Hematopoietic multipotent progenitor cell treated with erythropoietin and hydrocortisone succinate and interleukin-3 and kit ligand, for 17 days (in vitro differentiated cells): Measurements from ENCODE around the gene KCNQ2.
"Not testable (repeated sequence)": the region's sequence is repeated elsewhere in the genome, so short reads cannot be mapped to it uniquely, and the experiment has no call there.

ENCODE experiments used
- DNase-seq: peaks from one replicate; pipeline ENCODE4 v3.0.0-alpha.2; 2015; ENCODE audit warnings: low spot score

The KCNQ2 gene

DNA sequence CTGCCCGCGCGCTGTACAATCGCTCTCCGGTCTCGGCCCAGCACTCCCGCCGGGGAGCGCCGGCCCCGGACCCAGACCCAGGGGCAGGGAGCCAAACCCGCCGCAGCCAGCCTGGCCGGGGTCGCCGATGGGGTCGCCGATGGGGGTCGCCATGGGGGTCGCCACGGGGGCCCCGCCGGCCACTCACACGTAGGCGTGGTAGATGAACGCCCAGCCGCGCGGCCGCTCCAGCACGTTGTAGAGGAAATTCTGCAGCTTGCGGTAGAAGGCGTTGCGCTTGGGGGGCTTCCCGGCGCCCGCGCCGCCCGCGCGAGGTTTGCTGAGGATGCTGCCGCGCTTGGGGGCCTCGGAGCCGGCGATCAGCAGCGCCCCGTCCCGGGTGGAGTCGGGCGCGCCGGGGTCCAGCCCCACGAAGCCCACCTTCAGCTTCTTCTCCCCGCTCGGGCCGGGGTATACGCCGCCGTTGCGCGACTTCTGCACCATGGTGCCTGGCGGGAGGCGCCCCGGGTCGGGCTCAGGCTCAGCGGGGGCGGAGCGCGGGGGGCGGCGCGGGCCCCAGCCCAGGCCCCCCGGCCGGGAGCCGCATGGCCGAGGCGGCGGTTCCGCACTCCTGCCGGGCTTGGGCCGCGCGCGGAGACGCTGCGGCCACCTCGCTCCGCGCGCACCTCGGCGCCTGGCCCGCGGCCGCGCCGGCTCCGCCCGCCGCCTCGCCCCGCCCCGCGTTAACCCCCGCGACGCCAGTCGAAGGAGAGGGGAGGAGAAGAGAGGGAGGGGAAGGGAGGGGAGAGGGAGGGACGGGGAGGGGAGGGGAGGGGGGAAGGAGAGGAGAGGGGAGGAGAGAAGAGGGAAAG is at the start of gene KCNQ2:
KCNQ2 (minus strand) TSS at position 675 of the 851 bp plus-strand sequence; CDS start at position 483, 192 bp downstream.
- no peak for DNase-seq

- DNase-seq, result no peak
Measured at GRCh38 chr20:63521602-63522001, 49.1 kb upstream of the KCNQ2 start.

DNA sequence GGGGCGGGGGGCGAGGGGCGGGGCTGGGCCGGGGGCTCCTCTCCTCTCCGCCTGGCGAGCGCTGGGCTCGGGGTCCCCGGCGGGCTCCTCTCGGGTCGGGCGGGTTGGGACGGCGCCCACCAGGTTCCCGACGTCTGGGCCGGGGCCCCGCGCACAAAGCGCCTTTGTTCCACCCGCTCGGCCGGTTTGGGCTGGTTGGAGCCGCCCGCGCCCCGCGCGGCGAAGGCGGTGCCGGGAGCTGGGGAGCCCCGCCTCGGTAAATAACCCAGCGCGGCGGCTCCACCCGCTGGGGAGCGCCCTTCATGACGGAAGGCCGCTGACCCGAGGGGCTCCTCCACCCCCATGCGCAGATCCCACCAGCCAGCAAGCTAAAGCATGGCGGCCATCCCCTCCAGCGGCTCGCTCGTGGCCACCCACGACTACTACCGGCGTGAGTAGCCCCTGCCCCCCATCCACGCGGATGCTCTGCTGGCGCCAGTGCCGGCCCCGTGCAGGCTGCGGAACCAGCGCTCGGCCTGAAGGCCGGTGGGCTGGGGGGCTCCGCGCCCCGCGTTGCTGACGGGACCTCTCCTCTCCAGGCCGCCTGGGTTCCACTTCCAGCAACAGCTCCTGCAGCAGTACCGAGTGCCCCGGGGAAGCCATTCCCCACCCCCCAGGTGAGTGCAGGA is 48.6 kb upstream of the KCNQ2 start:
- peak; percentile 65 for DNase-seq

- DNase-seq, result peak; percentile 86
Measured at GRCh38 chr20:63520504-63520933, 48.1 kb upstream of the KCNQ2 start, which contains the start of gene PPDPF. Gene PPDPF, plus strand, starts transcription at chr20:63520765. Its CDS starts 544 bp downstream, at chr20:63521309.

GRCh38 chr20:63519668-63520503 is 47.4 kb upstream of the KCNQ2 start:
- DNase-seq, result no peak

DNA sequence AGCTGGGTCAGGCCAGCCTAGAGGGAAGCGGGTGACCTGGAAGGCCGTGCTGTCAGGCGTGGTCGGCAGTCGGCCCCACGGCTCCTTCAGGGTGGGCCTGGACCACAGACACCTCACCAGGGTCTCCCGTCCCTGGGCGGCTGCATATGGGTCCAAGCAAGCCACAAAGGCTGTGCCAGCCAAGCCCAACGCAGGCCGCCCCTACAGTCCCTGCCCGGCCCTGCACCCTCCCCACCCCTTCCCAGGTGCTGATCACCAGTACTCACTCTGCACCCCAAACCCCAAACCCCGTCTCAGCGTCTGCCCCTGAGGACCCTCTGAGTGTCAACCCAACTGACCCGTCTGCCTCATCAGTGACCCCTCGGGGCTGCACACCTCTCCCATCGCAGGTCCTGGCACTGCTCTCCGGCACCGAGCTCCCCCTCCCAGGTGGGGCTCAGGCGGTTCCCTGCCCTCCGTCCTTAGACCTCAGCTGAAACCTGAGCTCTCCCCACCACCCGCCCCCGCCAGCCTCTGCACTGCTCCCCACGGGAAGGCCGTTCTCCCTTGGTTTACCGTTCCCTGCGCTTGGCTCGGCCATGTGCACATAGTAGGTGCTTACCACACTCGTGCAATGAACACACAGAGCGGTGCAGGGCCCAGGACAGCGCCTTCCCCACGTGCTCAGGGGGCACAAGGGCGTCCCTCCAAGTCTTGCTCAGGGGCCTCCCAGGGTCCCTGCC is 46.7 kb upstream of the KCNQ2 start:
- no peak for DNase-seq

- no peak for DNase-seq
Measured at GRCh38 chr20:63518351-63518861, 46.0 kb upstream of the KCNQ2 start.

- DNase-seq, result no peak
Measured at GRCh38 chr20:63517376-63518309, 45.2 kb upstream of the KCNQ2 start.

DNA sequence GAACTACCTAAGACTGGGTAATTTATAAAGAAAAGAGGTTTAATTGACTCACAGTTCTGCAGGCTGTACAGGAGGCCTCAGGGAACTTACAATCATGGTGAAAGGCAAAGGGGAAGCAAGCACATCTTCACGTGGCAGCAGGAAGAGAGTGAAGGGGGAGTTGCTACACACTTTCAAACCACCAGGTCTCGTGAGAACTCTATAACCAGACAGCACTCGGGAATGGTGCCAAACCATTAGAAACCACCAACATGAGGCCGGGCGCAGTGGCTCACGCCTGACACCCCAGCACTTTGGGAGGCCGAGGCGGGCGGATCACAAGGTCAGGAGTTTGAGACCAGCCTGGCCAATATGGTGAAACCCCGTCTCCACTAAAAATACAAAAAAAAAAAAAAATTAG is 42.1 kb upstream of the KCNQ2 start:
- DNase-seq, result not testable (repeated sequence)

DNA sequence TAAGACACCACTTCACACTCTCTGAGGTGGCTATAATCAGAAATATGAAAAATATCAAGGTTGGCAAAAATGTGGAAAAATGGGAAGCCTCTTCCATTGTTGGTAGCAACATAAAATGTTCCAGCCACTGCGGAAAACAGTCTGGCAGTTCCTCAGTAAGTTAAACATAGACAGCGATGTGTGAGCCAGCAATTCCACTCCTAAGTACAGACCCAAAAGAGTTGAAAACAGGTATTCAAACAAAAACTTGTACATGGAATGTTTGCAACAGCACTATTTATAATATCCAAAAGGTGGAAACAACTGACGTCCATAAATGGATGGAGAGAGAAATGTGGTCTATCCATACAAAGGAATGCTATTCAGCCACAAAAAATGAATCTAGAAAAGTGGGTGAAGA is 40.8 kb upstream of the KCNQ2 start:
- DNase-seq, result no peak

GRCh38 chr20:63509088-63509564 is 36.7 kb upstream of the KCNQ2 start:
- no peak for DNase-seq

DNA sequence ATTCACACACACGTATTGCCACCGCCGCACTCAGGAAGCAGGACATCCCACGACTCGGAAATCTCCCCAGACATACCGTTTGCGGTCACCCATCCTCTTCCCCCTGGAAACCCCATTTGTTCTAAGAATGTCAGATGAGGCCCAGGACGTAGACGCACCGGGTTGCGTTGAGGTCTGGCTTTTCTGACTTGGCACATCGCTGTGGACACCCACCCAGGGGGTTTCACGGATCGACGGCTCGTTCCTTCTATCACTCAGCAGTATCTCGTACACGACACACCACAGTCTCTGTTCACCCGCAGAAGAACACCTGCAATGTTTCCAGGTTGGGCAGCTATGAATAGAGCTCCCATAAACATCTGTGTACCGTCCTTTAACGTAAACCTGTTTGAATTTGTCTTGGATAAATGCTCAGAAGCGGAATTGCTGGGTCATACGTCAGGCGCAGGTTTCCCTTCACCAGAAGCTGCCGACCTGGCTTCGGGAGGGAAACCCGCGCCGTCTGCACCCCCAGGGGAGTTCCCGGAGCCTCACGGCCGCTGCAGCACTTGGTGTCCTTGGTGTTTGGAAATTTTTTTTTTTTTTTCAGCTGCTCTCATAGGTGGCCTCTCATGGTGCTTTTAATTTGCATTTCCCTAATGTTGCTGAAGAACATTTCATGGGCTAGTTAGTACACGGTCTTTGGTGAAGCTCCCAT is 35.8 kb upstream of the KCNQ2 start:
- no peak for DNase-seq

DNA sequence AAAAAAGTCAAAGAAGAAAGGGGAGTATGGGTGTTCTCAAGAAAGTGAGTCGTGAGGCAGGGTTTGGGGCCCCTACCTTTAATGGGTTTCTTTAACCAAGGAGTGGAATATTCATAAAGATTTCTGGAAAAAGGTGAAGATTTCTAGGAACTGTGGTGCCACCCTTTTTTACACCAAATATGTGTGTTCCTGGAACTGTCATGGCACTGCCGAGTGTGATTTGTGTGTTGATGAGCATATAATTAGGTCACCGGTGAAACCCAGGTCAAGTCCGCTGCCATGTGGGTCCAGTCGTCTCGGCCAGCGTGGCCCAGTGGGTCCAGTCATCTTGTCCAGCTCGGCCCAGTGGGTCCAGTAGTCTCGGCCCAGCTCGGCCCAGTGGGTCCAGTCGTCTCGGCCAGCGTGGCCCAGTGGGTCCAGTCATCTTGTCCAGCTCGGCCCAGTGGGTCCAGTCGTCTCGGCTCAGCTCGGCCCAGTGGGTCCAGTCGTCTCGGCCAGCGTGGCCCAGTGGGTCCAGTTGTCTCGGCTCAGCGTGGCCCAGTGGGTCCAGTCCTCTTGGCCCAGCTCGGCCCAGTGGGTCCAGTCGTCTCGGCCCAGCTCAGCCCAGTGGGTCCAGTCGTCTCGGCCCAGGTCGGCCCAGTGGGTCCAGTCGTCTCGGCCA is 34.8 kb upstream of the KCNQ2 start:
- no peak for DNase-seq

- DNase-seq, result no peak
Measured at GRCh38 chr20:63505723-63506122, 33.3 kb upstream of the KCNQ2 start.

GRCh38 chr20:63505281-63505680 is 32.8 kb upstream of the KCNQ2 start:
- DNase-seq, result no peak

DNA sequence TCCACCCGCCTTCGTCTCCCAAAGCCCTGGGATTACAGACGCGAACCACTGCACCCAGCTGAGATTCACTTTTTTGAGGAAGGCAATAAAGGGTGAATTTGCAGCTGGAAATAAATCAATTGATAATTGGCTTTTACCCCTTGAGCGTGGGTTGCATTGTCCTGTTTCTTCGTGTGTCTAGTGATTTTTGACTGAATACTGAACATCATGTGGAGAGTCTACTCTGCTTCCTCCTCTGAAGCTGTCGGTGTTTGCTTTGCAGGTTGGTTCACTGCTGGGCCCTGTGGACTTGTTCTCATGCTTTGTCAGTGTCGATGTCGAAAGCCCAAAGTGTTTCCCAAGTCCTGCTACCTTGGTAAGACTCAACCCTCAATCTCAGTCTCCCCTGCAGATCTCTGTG is 32.2 kb upstream of the KCNQ2 start:
- no peak for DNase-seq

DNA sequence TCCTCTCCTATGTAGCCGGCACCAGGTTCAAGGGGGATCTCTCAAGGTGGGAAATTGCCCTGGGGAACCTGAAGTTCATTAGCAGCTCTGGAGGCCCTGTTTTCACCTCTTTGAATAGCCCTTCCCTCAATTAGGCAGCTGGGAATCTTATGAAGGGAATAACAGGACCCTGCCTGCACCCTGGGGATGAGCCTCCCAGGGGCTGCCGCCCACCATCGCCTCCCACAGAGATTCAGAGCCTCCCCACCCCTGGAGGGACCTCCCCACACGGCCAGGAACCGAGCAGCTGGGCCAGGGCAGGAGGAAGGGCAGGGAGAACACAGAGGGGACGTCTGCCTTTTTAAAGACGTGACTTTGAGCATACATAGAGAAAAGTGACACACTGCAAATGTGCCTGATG is 31.1 kb upstream of the KCNQ2 start:
- no peak for DNase-seq

DNA sequence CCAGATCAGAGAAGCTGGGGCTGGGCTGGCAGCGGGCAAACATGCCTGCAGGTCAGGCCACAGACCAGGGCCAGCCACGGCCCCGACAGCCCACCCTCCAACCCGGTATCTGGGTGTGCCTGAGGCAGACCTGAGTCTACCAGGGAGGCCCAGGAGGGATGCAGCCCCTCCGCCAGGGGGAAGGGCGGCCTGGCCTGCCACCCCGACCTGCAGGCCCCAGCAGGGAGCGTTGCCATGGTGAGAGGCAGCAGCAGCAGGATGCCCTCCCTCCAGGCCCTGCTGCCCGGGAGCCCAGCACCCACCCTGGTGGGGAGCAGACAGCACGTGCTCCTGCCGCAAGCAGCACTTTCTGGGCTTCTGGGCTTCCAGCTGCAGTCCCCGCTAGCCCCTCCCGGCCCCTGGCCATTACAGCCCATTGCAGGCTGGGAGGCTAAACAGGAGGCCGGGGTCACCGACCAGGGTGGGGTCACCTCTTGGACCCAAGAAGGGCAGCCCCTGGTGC is 30.3 kb upstream of the KCNQ2 start:
- no peak for DNase-seq
